Dermis blood vessel endothelial cell (primary cell): ENCODE results near the gene MRPL37. TPM values are rescaled to one million over a fixed set of nuclear protein-coding genes. Genes with fewer than 3 reads are reported as not detected.

Experiments used
- DNase-seq: peaks from one replicate; pipeline ENCODE4 v3.0.0; 2010
- total RNA-seq: library from RNA; depleted of rRNA; stranded (reverse); fragments of >200 nt; gene quantifications from 2 replicates; pipeline ENCODE4 v1.2.3, GENCODE V29; 2014

The MRPL37 gene
- total RNA-seq, 1 donor from 2014 or later: 47.5 TPM

DNA sequence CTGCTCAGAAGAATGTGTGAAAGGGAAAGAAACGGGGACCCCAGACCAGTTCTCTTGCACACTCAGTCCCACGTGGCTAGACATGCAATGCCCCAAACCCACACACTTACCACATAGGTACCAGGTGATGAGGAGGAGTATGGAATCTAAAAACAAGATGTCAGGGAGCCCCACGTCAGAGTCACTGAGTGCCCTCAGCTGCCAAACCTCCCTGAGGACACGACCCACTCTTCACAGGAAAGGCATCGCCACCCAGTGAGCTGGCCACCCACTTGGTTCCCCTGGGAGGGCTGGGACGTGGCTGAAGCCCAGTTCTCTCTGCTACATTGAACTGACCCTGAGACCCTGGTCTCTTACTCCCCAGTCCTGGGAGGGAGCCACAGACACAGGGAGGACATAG is 41.4 kb downstream of the MRPL37 start:
- no peak for DNase-seq

DNA sequence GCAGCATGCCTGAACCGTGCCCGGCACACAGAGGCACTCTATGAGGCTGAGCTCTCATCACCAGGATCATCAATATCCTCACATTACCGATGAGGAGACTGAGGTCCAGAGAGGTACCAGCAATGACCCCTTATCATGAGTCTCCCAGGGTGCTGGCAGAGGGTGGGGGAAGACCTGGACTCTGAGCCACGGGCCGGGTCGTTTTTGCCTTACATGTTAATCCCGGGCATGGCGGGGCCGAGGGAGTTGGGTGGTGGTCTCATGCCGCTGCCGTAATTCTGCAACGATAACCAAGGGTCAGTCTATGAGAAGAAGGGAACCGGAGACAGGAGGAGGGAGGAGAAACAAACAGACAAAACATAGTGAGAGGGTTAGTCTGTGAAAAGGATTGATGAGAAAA is 43.1 kb downstream of the MRPL37 start:
- no peak for DNase-seq

DNA sequence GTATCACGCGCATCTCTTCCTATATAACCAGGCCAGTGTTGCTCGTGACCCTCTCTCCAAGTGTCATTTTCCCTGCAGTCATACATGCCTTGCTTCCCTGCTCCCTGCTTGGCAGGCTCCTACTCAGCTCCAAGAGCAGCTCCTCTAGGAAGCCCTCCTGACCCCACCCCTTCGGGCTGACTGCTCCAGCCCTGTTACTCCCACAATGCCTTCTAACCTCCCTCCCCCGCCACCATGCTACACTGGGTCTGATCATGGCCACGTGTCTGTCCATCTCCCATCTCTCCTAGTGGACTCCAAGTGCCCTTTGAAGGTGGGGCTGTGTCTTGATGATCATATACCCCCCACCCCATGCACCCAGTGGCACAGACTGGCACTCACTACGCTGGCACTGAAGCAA is 44.7 kb downstream of the MRPL37 start:
- no peak for DNase-seq

DNA sequence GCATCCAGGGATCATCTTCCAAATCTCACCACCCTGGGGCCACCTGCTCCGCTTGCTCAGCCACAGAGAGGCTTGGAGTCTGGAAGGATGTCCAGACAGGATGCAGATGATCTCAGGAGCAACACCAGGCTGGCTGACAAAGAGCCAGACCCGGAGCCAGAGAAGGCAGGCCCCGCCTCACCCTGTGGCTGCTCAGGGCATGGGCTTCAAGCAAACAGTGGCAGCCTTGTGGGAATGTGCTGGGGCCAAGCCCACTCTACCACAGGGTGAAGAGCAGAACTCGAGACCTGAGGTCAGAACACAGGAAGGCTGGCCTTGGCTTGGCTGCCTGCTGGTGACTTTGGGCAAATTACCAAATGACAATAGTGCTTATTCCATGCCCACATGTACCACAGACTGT is 45.5 kb downstream of the MRPL37 start:
- peak; percentile 47 for DNase-seq

DNA sequence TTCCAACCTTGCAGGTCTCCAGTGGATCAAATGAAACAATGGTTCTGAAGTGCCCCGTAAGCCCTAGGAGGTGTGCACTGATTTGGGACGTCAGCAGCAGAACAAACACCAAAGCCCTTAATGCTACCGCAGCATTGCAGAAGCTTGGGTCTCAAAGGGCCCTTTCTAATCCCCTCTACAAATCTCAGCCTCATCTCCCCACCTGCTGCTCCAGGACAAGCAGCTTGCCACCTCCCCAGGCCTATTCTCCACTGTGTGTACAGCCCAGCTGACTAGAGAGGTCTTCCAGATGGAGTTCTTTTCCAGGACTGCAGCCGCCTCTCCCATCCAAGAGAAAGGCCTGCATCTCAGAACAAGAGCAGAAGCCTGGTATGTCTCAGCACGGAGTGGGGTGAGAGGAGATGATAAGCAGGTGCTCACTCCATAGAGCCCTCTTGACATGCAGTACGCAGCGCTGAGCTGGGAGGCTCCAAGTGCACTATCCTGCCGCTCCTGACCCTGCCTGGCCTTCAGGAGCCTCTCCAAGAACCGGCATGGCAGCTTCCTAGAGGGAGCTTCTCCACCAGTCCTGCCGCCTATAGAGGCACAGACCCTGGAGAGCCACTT is 46.3 kb downstream of the MRPL37 start:
- DNase-seq: no peak

DNA sequence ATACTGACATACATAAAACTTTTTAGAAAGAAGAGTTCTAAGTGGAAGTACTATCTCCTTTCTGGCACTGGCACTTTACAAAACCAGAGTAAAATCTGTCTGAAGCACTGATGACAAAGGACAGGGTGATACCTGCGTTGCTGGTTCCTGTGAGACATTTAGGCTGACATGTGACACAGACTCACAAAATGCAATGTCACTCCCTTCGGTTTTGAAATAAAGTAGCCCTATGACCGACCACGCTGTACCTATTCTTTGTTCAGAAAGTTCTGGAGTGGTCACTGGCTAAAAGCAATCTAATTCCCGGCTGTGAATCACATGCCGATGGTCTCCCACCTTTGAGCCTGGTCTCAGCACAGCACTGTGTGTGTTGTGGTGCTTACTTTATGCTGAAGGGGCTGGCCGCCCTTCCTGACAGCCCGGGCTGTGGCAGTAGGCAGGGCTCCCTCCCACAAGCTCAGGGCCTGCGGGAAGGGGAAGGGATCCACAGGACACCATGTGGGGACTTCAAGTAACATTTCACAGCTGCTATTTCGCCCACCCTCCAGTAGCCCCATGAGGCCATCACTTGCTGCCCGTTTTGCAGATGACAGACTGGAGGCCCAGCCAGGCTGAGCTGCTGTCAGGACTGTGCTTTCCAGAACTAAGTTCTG is 48.0 kb downstream of the MRPL37 start:
- no peak for DNase-seq

DNA sequence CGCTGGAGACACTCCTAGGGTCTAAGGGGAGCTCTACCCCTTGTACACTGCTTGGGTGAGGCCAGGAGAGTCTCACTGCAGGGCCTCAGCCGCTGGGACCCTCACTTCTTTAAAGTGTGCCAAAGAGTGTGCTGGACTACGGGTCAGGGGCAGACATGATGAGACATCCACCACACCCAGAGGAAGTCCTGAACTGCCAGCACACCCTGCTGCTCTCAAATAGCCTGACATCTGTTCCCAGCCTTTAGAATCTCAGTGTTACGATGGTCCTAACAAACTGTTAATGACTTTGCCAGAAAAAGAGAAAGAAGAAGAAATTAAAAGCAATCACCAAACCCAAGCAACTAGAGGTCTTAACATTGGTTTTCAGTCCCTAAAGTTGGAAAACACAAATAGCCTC is 49.0 kb downstream of the MRPL37 start:
- DNase-seq: no peak

DNA sequence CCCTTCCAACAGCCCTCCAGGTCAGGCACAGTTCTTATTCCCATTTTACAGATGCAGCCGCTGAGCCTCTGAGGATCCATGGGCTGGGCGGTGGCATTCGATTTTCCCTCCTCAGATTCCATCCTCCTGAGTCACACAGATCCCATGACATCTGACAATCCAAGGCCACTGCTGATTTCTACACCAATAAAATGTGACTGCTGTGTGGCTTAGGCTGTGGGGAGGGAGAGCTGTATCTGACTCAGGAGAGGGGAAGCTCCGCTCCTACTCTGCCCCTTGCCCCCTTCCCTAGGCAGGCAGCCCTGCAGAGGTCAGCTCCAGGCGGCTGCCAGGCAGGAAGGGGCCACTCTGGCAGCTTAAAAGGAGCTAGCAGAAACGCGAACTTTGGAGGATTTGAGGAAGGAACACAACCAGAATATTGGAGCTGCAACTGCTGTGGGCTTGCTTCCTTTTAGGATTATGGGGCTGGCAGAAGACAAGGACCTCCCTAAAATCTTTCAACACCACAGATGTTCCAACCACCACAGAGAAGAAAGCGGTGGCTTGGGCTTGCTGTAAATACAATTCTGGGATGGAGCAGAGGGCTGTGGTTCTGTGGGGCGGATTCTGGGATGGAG is 50.0 kb downstream of the MRPL37 start:
- peak; percentile 82 for DNase-seq

DNA sequence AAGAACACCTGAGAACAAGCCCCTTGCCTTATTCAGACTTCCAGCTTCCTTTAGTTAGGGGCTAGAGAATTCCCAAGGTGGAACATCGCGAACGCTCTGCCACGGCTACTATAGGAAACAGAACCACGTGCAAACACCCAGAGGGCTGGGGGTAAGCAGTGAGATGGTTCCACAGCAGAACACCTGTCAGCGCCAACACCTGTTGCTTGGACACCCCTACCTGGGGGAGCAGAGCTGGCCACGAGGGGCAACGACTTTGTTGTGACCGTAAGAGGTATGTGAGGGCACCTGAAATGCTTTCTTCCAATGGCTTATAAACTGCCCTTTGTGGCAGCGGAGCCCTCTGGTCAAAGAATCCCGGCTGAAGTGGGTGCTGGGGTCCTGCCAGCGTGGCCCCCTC is 50.7 kb downstream of the MRPL37 start:
- DNase-seq: no peak

DNA sequence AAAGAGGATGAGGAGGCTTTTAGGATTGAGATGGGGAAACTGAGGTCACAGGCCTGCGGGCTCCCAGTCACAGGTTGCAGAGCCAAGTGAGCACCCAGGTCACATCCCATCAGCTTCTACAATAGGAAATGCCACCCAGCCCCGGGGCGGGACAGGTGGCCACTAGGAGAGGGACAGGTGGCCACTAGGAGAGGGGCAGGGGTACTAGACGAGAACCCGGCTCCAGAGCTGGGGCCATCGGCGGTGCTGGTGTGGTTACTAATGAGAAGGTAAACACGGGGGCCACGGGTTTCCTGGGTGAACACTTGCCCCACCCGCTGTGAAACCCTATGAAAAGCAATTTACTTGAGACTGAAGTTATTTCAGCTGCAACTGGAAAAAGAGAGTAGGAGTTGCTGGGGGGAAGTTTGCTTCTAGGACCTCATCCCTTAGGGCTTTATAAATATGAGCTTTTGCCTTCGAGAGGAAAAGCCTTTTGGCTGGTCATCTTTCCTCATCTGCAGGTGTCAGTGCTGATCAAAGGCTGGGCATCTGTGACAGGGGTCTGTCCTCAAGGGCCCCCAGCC is 52.5 kb downstream of the MRPL37 start:
- DNase-seq: no peak

DNA sequence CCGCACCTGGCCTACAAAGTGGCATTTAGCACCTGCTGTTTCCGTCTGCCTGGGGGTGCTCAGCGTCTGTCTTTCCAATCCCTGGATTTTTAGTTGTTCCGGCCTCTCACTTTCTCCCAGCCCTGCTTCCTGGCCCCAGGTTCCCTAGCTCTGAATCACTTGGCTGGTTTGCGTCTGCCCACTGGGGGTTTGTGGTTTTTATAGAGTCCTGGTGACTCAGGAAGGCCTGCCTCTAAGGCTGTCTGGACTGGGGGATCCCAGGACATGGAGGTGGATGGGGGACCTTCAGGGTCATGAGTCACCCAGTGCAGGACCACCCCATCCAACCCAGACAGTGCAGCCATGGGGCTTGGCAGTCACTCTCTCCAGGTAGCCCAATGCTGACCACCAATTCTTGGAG is 53.5 kb downstream of the MRPL37 start:
- peak; percentile 80 for DNase-seq

DNA sequence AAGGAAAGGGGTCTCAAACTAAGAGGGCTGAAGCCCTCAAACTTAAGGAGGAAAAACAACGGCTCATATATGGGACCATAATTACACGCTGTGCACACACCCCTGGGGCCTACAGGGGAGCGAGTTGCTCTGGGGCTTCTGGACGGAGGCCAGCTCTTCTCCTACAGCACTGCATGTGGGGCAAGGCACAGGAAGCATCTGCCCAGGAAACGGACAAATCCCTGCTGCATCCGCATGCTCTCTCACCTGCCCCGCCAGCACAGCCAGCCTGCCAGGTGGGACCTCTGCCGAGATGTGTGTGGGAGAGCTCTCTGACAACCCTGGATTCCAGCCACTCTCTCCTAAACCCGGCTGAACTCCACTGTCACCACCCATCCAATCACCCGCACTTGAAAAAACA is 54.1 kb downstream of the MRPL37 start:
- peak; percentile 94 for DNase-seq

DNA sequence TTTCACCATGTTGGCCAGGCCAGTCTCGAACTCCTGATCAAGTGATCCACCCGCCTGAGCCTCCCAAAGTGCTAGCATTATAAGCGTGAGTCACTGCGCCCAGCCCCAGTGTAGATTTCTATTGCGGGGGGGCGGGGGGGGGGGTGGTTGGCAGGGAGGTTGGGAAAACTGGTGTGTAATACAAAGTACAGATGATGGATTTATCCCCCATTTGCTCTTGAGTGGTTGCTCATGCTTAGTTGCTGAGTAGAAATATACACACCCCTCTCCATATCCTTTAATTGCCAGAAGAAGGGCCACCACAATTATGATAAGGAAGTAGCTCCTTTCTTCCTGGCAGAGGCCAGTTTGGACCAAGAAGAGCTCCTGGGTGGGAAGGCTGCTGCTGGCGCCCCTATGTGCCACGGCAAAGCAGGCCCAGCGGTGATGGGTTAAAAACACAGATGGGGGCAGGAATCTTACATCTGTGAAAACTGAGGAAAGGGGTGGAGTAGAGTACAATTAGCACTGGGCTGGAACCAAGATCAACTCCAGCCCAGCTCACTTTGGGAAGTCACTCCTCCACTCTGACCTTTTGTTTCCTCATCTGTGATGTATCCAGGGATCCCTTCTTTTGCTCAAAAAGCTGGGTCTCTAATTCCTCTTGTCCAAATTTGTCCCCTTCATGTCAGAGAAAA is 55.2 kb downstream of the MRPL37 start:
- DNase-seq: no peak

DNA sequence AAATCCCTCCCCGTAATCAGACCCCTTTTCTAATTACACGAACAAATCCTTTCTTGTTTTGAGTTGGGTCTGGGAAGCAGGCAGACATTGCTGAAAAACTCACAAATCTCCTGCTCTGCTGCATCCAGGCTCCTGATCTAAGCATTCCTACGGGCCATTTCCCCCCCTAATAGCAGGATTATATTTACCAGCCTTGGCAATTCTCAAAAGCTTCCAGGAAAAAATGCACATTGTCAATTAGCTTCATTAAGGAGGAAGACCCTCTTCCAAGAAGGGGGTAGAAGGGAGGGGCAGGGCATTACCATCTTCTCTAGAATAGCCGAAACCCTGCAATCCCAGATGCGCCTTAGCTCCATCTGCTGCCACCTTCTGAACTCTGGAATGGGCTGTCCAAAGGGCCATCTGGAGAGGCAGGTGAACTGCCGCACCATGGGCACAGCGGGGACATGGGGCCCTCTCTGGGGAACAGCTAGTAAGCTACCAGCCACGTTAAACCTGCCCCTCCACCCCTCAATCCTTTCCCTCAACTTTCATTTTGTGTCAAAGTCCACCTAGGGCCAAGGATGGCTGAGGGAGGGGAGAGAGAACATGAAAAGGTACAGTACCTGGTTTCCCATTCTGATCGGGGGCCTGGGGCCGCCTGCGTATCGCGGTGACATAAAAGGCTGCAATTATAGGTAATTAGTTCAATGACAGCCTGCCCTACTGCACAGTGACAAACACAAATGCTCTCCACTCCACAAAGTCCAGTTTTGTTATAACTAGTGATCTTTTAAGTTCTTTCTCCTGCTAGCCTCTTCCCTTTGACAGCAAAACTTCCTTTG is 56.8 kb downstream of the MRPL37 start:
- no peak for DNase-seq

DNA sequence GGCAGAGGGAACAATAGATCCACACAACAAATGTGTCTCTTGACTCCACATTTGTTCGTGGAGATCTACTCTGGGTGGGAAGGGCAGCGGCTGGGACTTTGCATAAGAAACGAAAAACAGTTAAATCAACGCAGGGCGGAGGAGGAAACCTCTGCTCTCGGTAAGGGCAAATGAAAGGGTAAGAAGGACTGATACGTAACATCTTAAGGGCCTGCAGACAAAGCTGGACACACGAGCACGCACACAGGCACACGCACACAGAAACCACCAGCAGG is 57.3 kb downstream of the MRPL37 start:
- DNase-seq: no peak

DNA sequence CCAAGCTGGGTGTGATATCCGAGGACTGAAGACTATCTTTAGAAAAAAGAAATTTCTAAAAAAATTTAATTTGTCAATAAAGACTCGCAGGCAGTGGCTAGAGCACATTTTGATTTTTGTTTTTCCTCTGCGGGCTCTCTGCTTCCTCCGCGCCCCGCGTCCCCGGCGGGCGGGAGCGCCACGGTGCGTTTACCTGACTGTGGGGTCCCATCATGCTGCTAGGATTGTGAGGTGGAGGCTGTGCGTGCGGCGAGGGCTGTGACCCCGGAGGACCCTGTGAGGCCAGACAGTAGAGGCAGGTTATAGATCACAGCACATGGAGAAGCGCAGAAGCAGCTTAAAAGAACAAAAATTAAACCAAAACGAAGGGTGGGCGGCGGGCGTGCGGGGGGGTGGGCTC is 57.9 kb downstream of the MRPL37 start:
- DNase-seq: no peak

DNA sequence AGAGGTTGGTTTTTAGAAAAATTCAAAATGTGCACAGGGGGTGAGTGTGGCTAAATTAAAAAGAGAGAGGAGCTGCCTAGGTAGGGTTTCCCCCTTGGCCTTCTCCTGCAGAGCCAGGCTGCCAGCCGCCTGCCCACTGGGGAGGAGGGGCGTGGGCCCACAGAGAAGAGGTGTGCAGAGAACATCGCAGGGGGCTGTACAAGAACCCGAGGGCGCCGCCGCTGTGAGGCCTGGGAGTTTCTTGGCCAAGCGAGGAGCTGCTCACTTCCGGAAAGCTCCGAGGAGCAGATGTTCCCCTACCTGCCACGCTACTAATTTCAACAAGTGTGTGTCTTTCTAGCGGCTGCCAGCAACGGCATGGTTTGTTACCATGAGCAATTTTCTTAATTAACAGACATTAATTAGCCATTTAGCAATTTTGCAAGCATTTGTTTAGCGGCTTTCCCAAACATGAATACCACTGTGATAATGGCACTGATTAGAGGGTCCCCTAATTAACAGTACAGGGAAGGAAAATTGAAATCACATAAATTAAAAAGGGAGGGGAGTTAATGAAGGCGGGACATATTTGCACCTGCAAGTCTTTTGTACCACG is 59.7 kb downstream of the MRPL37 start:
- DNase-seq: no peak

DNA sequence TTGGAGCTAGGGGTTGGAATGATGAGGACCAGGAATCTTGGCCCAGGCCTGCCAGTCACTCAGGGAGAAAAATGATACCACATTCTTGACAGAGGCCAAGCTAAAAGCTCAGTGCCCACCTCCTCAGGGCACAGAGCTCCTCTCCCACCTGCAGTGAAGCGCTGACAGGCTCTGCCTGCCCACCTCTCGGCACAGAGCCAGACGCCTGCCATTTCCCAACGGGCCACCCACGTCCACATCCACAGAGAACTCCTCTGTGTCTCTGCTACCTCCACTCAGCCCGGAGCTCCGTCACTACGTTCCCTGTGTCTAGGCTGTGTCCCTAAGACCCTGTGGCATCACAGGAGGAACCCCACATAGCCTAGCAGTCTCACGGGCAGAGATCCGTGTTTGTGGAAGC is 60.8 kb downstream of the MRPL37 start:
- DNase-seq: no peak

DNA sequence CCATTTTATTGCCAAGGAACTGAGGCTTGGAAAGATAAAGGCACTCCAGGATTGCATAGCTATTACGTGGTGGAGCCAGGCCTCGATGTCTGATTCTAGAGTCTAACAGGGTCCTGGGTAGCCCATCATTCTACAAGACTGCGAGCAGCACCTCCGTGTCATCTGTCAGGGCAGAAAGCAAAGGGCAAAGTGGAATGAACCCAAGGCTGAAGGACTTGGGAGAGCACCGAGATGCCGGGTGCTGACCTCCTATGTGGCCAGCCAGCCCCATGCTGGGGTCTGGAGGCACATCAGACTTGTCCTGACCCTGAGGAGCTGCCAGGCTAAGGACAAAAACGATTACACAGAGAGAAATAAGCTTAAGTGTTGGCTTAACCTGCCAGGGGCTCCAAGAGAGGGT is 62.3 kb downstream of the MRPL37 start:
- no peak for DNase-seq

DNA sequence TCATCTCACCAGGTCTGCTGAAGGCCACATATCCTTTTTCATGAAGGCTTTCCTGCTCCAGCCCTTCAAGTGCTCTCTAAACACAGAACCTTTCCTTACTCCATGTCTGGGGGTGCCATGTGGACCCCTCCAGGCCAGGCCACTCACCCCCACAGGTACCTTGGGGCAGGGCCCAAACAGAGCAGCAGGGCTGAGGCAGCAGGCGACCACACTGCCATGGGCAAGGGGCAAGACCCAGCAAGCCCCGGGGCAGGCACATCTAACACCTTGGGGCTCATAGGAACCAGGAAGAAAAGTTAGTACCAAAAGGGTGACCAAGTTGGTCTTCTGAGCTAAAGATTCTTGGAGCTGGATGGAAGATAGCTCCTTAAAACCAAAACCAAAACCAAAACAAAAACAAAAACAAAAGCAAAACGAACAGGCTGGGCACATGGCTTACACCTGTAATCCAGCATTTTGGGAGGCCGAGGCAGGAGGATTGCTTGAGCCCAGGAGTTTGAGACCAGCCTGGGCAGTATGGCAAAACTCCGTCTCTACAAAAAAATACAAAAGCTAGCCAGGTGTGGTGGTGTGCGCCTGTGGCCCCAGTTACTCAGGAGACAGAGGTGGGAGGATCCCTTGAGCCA is 63.7 kb downstream of the MRPL37 start:
- DNase-seq: no peak

DNA sequence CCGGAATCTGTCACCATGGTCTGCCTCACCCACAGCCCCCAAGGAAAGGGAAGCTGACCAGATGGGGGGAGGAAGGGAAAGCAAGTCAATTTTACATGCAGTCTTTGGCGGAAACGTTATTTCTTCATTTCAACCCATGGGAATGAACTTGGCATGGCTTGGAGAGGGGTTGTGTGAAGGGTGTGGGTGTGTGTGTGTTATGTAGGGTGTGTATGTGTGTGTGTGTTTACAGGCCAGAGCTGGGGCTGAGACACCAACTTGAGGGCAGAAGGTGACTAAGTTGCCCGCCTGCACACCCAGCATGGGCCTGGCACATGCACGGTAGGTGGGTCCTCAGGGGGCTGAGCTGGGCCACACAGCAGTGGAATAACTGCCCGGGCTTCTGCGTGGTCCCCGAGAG is 65.2 kb downstream of the MRPL37 start:
- no peak for DNase-seq

DNA sequence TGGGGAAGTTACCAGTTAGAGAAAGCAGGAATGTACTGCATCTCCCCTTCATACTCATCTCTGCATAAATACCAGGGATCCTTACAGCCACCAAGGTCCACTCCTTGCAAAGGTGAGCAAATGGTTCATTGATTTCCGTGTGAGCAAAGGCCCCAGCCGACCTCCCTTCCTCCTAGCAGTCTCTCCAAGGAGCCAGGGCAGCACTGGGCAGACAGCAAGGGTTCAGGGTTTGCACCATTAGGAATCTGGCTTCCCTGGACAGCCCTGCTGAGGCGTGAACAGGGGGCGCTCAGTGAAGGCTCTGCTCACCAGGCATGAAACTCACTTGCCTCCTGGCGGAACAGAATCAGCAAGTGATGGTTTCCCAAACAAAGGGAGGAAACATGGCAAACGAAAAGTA is 65.7 kb downstream of the MRPL37 start:
- DNase-seq: no peak
